Left renal cortex interstitium (tissue), 4 donors: Measurements from ENCODE around the gene GRIK2. TPM values are rescaled to one million over a fixed set of nuclear protein-coding genes. Genes with fewer than 3 reads are reported as not detected.

Experiments
- DNase-seq, 4 donors: peaks; one replicate each; pipeline ENCODE4 v3.0.0-alpha.2; 2013; ENCODE audit warnings: low read depth in 4 of 4, low spot score in 2 of 4, missing footprints in 1 of 4
- polyA plus RNA-seq, 4 donors: library from polyadenylated mRNA; unstranded; fragments of 120-200 nt; gene quantifications; one replicate each; pipeline ENCODE4 v1.2.1, GENCODE V29; 2013; ENCODE audit not compliant: insufficient read length in 4 of 4

GRIK2 gene
- polyA plus RNA-seq, 4 donors: 12.1 to 17.8 (median 13.0) TPM

- no peak for DNase-seq
Observed at GRCh38 chr6:101840100-101840499, 446.6 kb downstream of the GRIK2 start.

GRCh38 chr6:101845172-101845571, 451.7 kb downstream of the GRIK2 start:
- DNase-seq: no peak

DNA sequence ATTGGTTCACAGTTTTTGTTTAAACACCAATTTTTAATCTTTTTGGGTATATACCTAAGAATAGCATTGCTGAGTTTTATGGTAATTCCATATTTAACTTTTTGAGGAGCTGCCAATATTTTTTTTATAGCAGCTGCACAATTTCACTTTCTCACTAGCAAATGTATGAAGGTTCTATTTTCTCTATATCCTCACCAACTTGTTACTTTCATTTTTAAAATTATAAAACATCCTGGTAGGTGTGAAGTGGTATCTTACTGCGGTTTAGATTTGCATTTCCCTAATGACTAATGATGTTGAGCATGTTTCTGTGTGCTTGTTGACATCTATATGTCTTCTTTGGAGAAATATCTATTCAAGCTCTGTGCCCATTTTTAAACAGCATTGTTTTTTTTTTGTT, 452.1 kb downstream of the GRIK2 start:
- no peak for DNase-seq

GRCh38 chr6:101847690-101848089, 454.2 kb downstream of the GRIK2 start:
- DNase-seq: no peak

- no peak for DNase-seq
Observed at GRCh38 chr6:101851911-101852310, 458.4 kb downstream of the GRIK2 start.

- DNase-seq: no peak
Observed at GRCh38 chr6:101853231-101854085, 459.9 kb downstream of the GRIK2 start.

DNA sequence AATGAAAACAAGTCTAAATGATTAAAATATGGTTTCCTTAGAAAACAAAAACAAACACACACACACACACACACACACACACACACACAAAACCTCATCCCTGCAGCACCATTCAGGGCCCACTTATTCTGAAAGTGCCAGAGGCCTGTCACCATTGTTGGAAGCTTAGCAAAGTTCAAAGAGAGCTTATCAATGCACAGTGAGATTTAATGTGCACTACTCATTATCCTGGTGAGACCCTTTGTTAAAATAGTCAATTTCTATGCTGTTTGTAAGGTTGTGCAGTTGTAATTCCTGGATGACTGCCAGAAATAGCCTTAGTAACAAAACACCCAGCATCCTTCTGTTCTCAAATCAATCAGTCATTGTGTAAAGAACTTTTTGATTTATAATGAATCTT, 482.9 kb downstream of the GRIK2 start:
- DNase-seq: no peak

DNA sequence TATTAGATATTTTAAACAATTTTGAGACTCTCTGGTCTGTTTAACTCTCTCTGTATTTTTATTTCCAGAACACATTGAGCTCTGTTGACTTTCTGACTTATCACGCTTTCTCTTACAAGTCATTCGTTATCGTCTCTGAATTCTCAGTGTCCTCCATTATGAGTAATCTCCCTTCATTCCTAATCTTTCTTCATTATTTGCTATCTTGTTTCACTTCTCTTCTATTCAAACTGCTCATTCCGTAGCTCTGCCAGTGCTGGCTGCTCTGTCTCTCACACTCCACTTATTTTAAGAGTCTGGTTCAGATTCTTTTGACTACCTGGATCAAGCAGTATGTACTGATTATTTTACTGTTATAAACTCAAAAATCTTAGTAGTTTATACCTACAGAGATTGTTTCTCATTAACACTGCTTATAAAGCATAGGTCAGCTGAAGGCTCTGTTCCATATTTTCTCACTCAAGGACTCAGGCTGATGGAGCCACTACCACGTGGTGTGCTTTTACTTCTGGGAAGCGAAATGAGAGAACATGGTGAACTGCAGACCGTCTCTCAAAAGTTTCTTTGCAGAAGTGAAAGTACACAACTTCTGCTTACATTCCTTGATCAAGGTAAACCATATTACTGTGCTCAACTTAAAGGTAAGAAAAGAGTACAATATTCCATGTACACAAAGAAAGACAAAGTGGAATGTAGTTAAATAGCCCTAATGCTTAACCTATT, 485.2 kb downstream of the GRIK2 start:
- no peak for DNase-seq

GRCh38 chr6:101879782-101880181, 486.3 kb downstream of the GRIK2 start:
- DNase-seq: no peak

DNA sequence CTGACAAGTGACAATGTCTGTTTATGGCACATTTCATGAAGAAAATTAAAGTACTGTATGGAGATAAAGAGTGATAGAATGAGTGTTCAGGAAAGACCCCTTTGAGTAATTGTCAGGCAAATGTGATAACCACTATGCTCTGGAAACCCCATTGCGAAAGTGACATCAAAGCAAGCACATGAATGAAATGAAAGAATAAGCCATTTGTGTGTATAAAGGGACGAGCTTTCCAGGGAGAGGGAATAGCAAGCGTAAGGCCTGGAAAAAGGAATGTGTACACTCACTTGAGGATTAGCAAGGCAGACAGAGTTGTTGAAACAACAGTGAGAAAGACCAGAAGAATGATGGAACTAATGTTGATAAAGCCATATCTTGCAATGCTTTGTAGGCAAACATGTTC, 490.0 kb downstream of the GRIK2 start:
- no peak for DNase-seq

DNA sequence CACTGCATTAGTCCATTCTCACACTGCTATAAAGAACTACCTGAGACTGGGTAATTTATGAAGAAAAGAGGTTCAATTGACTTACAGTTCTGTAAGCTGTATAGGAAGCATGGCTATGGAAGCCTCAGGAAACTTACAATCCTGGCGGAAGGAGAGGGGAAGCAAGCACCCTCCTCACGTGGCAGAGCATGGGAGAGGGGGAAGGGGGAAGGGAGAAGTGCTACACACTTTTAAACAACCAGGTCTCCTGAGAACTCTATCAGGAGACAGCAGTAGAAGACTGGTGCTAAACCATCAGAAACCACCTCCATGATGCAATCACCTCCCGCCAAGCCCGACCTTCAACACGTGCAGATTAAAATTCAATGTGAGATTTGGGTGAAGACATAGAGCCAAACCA, 494.0 kb downstream of the GRIK2 start:
- DNase-seq: no peak

- DNase-seq: no peak
Observed at GRCh38 chr6:101907356-101908217, 514.1 kb downstream of the GRIK2 start.

- DNase-seq: no peak
Observed at GRCh38 chr6:101909366-101909765, 515.9 kb downstream of the GRIK2 start.

GRCh38 chr6:101912311-101912710, 518.8 kb downstream of the GRIK2 start:
- no peak for DNase-seq

- DNase-seq: no peak
Observed at GRCh38 chr6:101918471-101918870, 525.0 kb downstream of the GRIK2 start.

DNA sequence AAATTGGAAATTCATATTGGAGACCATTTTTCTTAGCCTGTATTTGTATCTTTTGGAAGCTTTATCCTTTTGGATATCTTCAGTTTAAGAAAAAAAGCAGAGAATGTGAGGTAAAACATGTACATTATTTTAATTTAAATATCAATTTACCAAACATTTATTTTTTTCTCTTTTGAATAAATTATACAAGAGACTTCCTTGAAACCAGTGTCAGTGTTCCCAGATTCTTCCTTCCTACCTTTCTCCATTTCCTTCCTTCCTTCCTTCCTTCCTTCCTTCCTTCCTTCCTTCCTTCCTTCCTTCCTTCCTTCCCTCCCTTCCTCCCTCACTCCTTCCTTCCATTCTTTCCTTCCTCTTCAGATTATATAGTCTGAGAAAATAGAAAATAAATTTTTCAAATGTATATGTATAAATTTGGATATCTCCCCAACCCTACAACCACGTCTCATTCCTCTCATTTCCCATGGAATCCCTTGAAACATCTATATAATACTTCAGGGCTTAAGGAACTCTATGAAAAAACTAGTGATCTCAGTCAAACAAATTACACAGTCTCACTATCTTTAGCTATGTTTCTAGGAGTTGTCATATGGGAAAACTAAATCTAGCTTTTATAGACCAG, 528.4 kb downstream of the GRIK2 start:
- DNase-seq: no peak

- no peak for DNase-seq
Observed at GRCh38 chr6:101926149-101926925, 532.8 kb downstream of the GRIK2 start.

GRCh38 chr6:101931766-101932165, 538.3 kb downstream of the GRIK2 start:
- no peak for DNase-seq

- no peak for DNase-seq
Observed at GRCh38 chr6:101932704-101933103, 539.2 kb downstream of the GRIK2 start.

- DNase-seq: no peak
Observed at GRCh38 chr6:101935732-101936131, 542.2 kb downstream of the GRIK2 start.
